Hematopoietic multipotent progenitor cell treated with erythropoietin and hydrocortisone succinate and interleukin-3 and kit ligand, for 17 days (in vitro differentiated cells): ENCODE results near the gene ABCA8.
"Not testable (repeated sequence)": the region's sequence is repeated elsewhere in the genome, so short reads cannot be mapped to it uniquely, and the experiment has no call there.

Source experiments
- DNase-seq: peaks from one replicate; pipeline ENCODE4 v3.0.0-alpha.2; 2015; ENCODE audit warnings: low spot score

ABCA8 gene

DNA sequence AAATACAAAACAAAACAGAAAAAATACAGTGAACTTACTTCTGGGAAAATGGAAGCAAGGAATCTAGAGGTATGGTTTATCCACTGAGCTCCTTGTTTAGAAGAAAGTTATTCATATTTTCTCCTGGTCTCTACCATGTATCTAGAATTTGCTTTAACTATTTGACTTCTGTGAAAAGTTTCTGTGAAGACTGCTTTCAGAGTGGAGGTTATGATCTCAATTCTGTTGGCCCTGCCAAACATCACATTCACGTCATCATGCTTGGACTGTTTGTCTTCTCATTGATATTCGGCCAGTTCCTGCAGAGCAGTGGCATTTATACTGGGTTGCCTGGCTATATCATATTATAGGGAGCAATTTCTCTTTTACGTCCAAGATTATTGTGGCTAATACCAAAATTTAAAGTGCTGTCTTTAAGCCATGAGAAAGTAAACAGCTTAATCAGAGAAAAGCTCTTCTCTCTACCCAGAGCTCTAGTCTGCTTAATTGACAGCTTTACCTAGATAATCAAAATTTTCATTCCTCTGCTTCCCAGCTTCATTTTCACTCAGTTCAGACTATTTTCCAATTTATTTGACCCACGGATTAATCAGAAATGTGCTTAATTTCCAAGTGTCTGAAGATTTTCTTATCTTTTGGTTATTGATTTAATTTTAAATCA lies at the start of gene ABCA8:
Gene ABCA8 (minus strand): TSS at position 212 of the 661 bp plus-strand sequence. CDS start 13,358 bp downstream, outside the sequence.
- no peak for DNase-seq

DNA sequence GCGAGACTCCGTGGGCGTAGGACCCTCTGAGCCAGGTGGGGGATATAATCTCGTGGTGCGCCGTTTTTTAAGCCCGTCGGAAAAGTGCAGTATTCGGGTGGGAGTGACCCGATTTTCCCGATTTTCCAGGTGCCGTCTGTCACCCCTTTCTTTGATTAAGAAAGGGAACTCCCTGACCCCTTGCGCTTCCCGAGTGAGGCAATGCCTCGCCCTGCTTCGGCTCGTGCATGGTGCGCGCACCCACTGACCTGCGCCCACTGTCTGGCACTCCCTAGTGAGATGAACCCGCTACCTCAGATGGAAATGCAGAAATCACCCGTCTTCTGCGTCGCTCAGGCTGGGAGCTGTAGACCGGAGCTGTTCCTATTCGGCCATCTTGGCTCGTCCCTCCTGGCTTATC lies 49.6 kb upstream of the ABCA8 start:
- not testable (repeated sequence) for DNase-seq

GRCh38 chr17:68999743-69000142 lies 44.6 kb upstream of the ABCA8 start:
- DNase-seq = not testable (repeated sequence)

GRCh38 chr17:68993112-68993511 lies 37.9 kb upstream of the ABCA8 start:
- no peak for DNase-seq

GRCh38 chr17:68987966-68988365 lies 32.8 kb upstream of the ABCA8 start:
- no peak for DNase-seq

DNA sequence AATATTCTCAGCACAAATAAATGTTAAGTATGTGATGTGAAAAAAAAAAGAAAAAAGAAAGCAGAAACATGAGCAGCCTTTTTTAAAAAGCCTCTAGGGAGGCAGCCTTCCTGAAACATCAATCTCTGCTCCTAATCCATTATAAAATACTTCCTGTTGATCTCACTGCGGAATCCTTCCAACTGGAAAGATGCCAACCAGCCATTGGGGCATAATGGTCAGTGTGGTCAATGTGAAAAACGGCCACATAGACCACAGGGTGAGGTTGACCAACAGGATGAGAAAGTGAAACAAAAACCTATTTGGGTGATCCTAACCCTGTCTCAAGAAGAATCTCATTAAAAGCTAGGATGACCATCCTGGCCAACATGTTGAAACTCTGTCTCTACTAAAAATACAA lies 26.1 kb upstream of the ABCA8 start:
- DNase-seq = no peak

DNA sequence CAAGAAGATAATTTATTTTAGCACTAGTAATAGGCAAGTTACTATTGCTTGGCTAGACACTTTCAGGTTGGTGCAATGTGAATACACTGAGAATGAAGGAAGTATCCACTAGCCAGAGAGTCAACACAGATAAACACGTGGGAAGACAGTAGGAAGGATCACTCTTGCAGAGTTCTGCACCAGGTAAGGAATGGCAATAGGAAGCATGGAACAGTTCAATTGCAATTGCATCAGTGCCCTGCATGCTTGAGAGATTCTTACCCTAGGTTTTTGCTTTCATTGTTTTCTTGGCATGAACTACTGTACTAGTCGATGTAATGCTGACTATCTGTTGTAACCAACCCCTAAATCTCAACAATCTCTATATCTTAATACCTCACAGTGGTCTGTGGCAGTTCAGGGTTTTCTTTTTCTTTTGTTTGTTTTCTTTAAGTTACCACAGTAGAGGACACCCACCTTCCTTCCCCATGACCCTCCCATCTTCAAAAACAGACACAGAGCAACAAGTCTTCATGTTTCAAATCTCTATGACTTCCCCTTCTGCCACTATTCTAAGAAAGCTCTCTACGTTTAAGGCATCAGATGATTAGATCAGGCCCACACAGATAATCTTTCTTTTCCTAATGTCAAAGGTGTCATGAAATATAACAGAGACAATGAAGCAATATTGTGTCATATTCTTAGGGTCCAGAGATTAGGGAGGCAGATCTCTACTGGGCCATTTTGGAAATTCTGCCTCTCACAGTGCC lies 18.1 kb upstream of the ABCA8 start:
- DNase-seq = no peak

GRCh38 chr17:68972119-68972704 lies 17.0 kb upstream of the ABCA8 start:
- DNase-seq = no peak

GRCh38 chr17:68969101-68969500 lies 13.9 kb upstream of the ABCA8 start:
- DNase-seq = no peak

DNA sequence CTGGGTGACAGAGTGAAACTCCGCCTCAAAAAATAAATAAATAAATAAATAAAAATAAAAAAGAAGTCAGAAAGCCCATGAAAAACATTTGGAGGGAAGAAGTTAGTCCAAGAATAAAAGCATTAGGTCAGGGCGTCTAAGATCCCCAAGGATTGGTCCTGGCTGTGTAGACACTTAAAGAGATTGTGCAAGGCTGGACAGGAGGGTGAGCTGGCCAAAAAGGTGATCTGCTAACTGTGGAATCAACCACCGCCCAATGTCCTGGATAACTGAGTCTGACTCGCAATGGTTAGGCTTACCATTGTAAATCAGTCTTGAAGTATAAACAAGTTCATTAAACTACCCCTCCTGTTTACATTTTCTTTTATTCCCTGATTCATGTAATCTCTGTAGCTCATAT lies 8.8 kb upstream of the ABCA8 start:
- DNase-seq = no peak

- DNase-seq = no peak
Observed at GRCh38 chr17:68961214-68961882, 6.2 kb upstream of the ABCA8 start.

- DNase-seq = not testable (repeated sequence)
Observed at GRCh38 chr17:68959117-68959516, 3.9 kb upstream of the ABCA8 start.

GRCh38 chr17:68957944-68958343 lies 2.8 kb upstream of the ABCA8 start:
- no peak for DNase-seq

GRCh38 chr17:68954146-68954896 lies 871 bp downstream of the ABCA8 start:
- DNase-seq = no peak

DNA sequence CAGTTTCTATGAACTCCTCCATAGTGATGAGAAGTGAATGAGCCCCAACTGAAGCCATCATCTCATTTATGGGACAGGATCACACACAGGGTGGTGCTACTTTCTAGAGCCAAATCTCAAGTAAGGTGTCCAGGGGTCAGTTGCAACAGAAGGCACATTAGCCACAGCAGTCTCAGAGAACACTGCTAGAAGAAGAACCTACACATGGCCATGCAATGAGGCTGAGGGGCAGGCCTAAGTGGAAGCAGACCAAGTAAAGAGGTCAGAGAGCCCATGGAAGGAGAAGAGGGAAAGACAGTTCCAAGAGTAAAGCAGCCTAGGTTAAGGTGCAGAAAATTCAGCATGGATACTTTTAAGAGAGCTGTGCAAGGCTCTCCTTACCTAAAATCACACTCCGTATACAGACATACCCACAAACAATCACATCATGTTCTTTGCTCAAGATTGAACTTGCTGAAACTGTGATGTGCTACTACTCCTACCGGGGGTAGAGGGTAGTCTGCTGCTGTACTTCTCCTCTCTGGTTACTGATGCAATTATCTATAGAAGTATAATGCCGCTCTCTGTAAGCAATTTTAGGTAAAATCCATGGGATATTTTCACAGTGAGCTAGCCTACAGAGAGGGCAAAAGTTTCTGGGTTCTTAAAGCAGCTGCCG lies 1.7 kb downstream of the ABCA8 start:
- DNase-seq = no peak

GRCh38 chr17:68950725-68951124 lies 4.5 kb downstream of the ABCA8 start:
- DNase-seq = no peak

DNA sequence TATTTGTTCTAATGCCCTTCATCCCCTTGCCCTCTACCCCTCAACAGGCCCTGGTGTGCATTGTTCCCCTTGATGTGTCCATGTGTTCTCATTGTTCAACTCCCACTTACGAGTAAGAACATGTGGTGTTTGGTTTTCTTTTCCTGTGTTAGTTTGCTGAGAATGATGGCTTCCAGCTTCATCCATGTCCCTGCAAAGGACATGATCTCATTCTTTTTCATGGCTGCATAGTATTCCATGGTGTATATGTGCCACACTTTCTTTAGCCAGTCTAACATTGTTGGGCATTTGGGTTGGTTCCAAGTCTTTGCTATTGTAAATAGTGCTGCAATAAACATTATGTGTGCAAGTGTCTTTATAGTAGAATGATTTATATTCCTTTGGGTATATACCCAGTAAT lies 7.3 kb downstream of the ABCA8 start:
- DNase-seq = not testable (repeated sequence)

DNA sequence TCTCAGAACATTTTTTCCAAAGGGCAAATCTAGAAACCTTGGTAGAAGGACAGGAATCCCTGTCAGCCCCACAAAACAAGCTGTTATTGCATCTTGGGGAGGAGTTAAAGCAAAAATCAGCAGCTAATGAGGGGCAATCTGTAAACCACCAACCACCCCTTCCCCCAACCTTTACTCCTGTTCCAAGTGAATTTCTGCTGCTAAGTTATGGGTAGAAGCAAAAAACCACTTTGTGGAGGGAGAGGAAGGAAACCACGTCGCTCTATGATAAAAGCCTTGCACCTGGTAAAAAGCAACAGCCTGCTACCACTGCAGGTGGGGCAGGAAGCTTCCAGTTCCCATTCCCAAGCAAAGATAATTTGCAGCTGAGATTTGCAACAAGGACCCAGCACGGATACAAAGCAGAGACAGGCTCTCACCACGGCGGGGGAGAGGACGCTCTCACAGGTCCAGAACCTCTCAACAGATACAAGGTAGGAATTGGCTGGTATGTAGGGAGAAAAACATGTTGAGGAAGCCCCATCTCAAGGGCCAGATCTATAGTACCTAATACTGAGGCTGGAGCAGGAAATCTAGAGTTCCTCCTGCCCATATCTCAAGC lies 10.7 kb downstream of the ABCA8 start:
- no peak for DNase-seq

DNA sequence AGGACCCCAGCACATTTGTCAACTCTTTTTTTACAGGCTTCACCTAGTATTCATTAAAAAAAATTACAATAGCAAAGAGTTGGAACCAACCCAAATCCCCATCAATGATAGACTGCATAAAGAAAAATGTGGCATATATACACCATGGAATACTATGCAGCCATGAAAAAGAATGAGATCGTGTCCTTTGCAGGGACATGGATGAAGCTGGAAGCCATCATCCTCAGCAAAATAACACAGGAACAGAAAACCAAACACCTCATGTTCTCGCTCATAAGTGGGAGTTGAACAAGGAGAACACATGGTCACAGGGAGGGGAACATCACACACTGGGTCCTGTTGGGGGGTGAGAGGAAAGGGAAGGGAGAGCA lies 11.4 kb downstream of the ABCA8 start:
- not testable (repeated sequence) for DNase-seq

GRCh38 chr17:68943123-68943811 lies 11.9 kb downstream of the ABCA8 start:
- no peak for DNase-seq
